Left ventricle myocardium superior (tissue), 1 donor: ENCODE measurements around the gene FRAS1. TPM values are rescaled to one million over a fixed set of nuclear protein-coding genes. Genes with fewer than 3 reads are reported as not detected.
"Not testable (repeated sequence)": the region's sequence is repeated elsewhere in the genome, so short reads cannot be mapped to it uniquely, and the experiment has no call there.

Source experiments
- ATAC-seq: fragments of 200-7000 bp; cut with Tn5 transposase; one replicate; pipeline ENCODE4 v1.9.1; 2020; ENCODE audit warnings: mild to moderate bottlenecking, moderate library complexity
- DNase-seq: peaks from one replicate; pipeline ENCODE4 v3.0.0-alpha.2; 2020
- intact Hi-C: fragments of 100-400 bp; cut with micrococcal nuclease; formaldehyde crosslinking; loops from one replicate; pipeline ENCODE4 v1.11.0; 2022
- total RNA-seq: library from RNA; stranded (reverse); fragmentation: NEBNext Ultra II Directional; extraction: Animal tissue kit (Norgen Biotek cat#: 25700); gene quantifications from one replicate; pipeline ENCODE4 v1.2.1, GENCODE V29; 2021
- donor health status: DM: no; HTN: yes; CAD: no; lungs with severe emphysema.

The FRAS1 gene
- total RNA-seq, 1 donor from 2014 or later = 3.7 TPM

DNA sequence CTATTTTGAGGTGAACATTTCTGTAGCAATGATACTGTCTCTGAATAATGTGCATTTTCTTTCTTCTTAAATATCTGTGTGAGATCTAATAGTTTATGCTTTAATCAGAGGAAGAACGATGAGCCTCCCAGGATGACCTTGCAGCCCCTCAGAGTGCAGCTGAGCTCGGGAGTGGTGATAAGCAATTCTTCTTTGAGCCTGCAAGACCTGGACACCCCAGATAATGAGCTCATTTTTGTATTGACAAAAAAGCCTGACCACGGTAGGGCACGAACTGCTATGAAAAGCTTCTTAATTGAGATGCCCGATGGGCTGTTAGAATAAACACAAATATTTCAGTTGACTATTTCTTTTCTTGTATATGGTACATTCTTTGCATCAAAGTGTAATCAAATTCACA is 389.5 kb downstream of the FRAS1 start:
- ATAC-seq = no peak
- no peak for DNase-seq
- intact Hi-C loops = no loop called here

- no peak for DNase-seq
- intact Hi-C loops = no loop called here
- no peak for ATAC-seq
Measured at GRCh38 chr4:78451407-78451806, 394.3 kb downstream of the FRAS1 start.

GRCh38 chr4:78454016-78454415 is 396.9 kb downstream of the FRAS1 start:
- intact Hi-C loops = no loop called here
- ATAC-seq (no peak), DNase-seq (no peak)

- DNase-seq (no peak), ATAC-seq (no peak)
- intact Hi-C loops = no loop called here
Measured at GRCh38 chr4:78457751-78458150, 400.6 kb downstream of the FRAS1 start.

DNA sequence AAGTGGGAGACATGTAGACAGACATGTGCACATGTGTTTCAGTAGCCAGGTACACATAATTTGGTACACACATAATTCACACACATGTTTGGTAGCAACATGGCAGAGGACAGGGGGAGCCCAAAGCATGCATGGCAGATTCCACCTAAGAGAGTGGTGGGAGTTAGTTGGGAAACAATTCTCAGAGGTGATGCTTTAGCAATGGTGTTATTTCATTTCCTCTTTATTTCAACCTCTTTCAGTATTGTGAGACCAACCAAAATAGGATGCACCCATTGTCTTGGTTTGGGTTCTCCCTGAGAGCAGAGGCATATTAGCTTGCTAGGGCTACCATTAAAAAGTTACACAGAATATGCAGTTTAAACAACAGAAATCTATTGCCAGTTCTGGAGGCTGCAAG is 402.2 kb downstream of the FRAS1 start:
- intact Hi-C loops = no loop called here
- DNase-seq (no peak), ATAC-seq (no peak)

GRCh38 chr4:78460368-78460767 is 403.2 kb downstream of the FRAS1 start:
- intact Hi-C loops = no loop called here
- ATAC-seq = no peak
- DNase-seq = no peak

DNA sequence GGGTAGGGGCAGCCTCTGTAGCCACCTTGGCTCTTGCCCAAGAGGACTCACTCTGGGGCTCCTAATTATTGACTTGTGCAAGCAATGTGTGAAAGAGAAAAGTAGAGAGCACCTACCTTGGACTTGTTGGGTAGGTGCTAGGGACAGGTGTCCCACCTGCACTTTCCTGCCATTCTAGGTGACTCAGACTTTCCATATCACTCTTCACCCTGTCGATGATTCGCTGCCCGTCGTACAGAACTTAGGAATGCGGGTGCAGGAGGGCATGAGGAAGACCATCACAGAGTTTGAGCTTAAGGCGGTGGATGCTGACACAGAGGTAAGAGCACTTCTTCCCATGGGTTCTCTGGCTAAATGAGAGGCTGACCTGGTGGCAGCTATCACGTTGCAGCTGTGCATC is 407.1 kb downstream of the FRAS1 start:
- intact Hi-C loops = no loop called here
- ATAC-seq (no peak), DNase-seq (no peak)

DNA sequence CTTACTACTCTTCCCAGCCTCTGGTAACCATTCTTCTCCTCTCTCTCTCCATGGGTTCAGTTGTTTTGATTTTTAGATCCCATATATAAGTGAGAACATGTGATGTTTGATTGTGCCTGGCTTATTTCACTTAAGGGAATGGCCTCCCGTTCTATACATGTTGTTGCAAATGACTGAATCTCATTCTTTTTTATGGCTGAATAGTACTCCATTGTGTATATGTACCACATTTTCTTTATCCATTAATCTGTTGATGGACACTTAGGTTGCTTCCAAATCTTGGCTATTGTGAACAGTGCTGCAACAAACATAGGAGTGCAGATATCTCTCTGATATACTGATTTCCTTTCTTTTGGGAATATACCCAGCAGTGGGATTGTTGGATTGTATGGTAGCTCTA is 410.1 kb downstream of the FRAS1 start:
- ATAC-seq, intact Hi-C loops: not testable (repeated sequence)

GRCh38 chr4:78468272-78468671 is 411.1 kb downstream of the FRAS1 start:
- DNase-seq (no peak), ATAC-seq (no peak)
- intact Hi-C loops = no loop called here

More for the DNA sequence above, 410.1 kb downstream of the FRAS1 start:
- not testable (repeated sequence) for DNase-seq

DNA sequence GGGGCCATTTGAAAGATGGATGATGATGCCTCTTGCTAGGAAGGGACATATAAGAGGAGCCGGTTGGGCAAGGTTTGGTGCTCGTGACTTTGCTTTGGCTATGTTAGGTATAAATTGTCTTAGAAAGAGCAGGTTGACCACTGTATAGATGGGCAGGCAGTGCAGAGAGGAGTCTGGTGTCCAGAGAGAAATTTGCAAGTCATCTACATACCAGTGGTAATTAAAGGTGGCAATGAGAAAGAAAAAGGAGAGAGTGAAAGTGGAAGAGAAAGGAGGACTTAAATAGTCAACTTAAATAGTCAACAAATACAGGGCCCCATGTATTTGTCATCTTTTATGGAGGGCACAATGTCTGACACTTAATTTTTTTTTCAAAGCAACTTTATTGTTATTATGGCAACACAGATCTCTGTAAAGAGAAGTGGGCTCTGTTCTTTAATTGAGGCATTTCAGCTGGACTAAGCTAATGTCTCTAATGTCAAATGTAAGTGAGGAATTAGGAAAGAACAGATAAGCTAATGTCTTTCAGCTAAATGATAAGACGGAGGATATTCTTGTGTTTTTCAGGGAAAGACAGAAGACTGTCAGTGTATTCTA is 419.1 kb downstream of the FRAS1 start:
- DNase-seq (no peak), ATAC-seq (no peak)
- intact Hi-C loops = no loop called here

DNA sequence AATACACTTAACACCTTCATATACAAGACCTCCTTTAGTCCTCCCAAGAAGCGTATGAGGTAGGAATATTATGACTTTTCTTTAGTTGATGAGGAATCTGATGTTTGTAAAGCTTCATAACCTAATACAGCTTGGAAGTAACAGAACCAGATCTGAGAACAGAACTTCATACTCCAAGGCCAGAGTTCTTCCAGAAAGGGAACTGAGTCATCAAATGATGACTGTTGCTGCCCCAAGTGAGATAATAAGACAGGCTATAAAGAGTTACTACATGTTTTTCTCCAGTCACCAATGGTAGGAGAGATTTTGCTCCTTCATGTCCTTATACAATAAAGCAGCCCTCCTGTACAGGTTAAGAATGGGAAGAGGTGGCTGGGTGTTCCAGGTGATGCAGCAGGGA is 420.2 kb downstream of the FRAS1 start:
- DNase-seq = no peak
- ATAC-seq = no peak
- intact Hi-C loops = no loop called here

DNA sequence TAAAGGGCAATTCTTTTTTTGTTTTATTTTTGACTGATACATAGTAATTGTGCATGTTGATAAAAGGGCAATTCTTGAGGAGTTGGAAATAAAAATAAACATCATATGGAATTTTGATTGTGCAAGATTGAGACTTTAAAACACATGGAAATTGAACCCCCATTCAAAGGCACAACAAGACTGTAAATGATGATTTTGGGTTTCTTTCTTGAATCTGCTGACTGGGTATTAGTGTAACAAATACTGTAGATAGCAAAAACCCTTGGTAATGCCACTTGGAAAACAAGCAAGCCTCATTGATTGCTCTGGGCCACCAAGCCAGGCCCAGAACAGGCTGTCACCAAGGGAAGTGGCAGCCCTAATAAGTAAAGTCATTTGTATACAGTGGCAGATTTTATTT is 421.4 kb downstream of the FRAS1 start:
- DNase-seq = no peak
- ATAC-seq = no peak
- intact Hi-C loops = no loop called here

GRCh38 chr4:78480286-78480685 is 423.2 kb downstream of the FRAS1 start:
- ATAC-seq = no peak
- intact Hi-C loops = no loop called here

DNA sequence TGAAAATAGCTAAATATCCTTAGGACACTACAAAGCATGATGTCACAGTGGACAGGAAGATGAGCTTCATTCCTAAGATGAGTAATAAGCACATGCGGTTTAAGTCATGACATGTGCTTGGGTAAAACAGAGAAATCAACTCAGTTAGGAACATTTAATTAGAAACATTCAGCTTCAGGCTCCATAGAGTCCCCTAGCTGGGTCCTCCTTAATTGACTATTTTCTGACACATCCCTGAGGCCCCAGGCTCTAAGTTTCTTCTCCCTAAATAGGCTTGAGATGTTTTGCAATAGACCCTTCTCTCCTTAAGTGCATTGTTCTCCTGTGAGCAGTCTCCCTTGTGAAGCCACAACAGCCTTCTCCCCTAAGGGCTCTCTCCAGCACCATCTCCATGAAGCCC is 424.1 kb downstream of the FRAS1 start:
- intact Hi-C loops = no loop called here
- DNase-seq (no peak), ATAC-seq (no peak)

More at GRCh38 chr4:78480286-78480685, 423.2 kb downstream of the FRAS1 start:
- DNase-seq = no peak

- intact Hi-C loops = no loop called here
- DNase-seq (no peak), ATAC-seq (no peak)
Measured at GRCh38 chr4:78482281-78482680, 425.2 kb downstream of the FRAS1 start.

GRCh38 chr4:78483811-78484210 is 426.7 kb downstream of the FRAS1 start:
- DNase-seq (no peak), ATAC-seq (no peak)
- intact Hi-C loops = no loop called here

DNA sequence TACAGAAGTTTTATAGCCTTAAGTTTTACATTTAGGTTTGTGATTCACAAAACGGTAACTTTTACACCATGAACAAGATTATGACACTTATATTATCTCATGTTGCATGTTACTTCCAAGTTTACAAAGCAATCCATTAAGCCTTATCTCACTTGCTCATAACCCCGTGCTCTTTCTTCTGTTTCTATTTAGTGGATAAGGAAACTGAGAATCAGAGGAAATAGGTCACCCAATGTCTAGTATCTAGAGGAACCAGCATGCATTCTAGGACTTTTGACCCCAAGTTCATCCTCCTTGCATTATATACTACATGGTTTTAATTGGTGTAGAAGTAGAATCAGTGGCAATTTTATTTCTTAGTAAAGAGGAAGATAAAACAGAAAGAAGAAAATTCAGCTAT is 427.5 kb downstream of the FRAS1 start:
- intact Hi-C loops = no loop called here
- ATAC-seq (no peak), DNase-seq (no peak)

- intact Hi-C loops = no loop called here
- DNase-seq = no peak
- ATAC-seq = no peak
Measured at GRCh38 chr4:78493731-78494130, 436.6 kb downstream of the FRAS1 start.

GRCh38 chr4:78496021-78496643 is 439.0 kb downstream of the FRAS1 start:
- DNase-seq = no peak
- no peak for ATAC-seq
- intact Hi-C loops = no loop called here

DNA sequence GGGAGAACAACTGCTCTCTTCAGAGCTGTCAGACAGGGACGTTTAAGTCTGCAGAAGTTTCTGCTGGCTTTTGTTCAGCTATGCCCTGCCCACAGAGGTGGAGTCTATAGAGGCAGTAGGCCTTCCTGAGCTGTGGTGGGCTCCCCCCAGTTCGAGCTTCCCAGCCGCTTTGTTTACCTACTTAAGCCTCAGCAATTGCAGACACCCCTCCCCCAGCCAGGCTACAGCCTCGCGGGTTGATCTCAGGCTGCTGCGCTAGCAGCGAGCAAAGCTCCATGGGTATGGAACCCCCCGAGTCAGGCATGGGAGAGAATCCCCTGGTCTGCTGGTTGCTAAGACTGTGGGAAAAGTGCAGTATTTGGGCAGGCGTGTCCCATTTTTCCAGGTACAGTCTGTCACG is 449.1 kb downstream of the FRAS1 start:
- ATAC-seq, intact Hi-C loops: not testable (repeated sequence)

GRCh38 chr4:78509043-78509442 is 451.9 kb downstream of the FRAS1 start:
- intact Hi-C loops = no loop called here
- DNase-seq (no peak), ATAC-seq (no peak)

More for the DNA sequence above, 449.1 kb downstream of the FRAS1 start:
- not testable (repeated sequence) for DNase-seq
